Adipocyte (in vitro differentiated cells): ENCODE data around the gene WNK2.

ENCODE experiments used
- DNase-seq: peaks from one replicate; pipeline ENCODE4 v3.0.0-alpha.2; 2015; ENCODE audit warnings: low read depth
- H3K27me3 ChIP-seq: replicated peaks from 2 replicates; pipeline ENCODE4 v1.7.0; 2013; ENCODE audit warnings: mild to moderate bottlenecking, low read length, moderate library complexity; ENCODE audit not compliant: control insufficient read depth, insufficient read depth
- H3K36me3 ChIP-seq: 2 replicates; pipeline ENCODE4 v1.7.0; 2013; ENCODE audit warnings: low read length, mild to moderate bottlenecking, moderate library complexity; ENCODE audit not compliant: control insufficient read depth, insufficient read depth, severe bottlenecking
- H3K4me1 ChIP-seq: 2 replicates; pipeline ENCODE4 v1.7.0; 2013; ENCODE audit warnings: mild to moderate bottlenecking, low read length, moderate library complexity; ENCODE audit not compliant: control insufficient read depth, insufficient read depth
- H3K4me3 ChIP-seq: 2 replicates; pipeline ENCODE4 v1.7.0; 2013; ENCODE audit warnings: mild to moderate bottlenecking, low read length, moderate library complexity
- H3K9ac ChIP-seq: 2 replicates; pipeline ENCODE4 v1.7.0; 2013; ENCODE audit warnings: mild to moderate bottlenecking, low read length, moderate library complexity
- H3K9me3 ChIP-seq: 2 replicates; pipeline ENCODE4 v1.7.0; 2013; ENCODE audit warnings: mild to moderate bottlenecking, low read length, moderate library complexity; ENCODE audit not compliant: control insufficient read depth

The WNK2 gene

GRCh38 chr9:93254806-93255493, 71.0 kb downstream of the WNK2 start:
- no peak for DNase-seq
- Histone ChIP-seq H3K4me1 (no peaks in the 10 kb centered on the region), H3K9me3 (no peaks in the 10 kb centered on the region), H3K4me3 (no peak overlapping the region), H3K36me3 (no peaks in the 10 kb centered on the region), H3K9ac (no peak overlapping the region), H3K27me3 (peaks cover 31% of the 10 kb centered on the region)

GRCh38 chr9:93255494-93255867, 71.5 kb downstream of the WNK2 start:
- H3K9me3 ChIP-seq: no peaks in the 10 kb centered on the region
- no peaks in the 10 kb centered on the region for H3K4me1 ChIP-seq
- no peak for DNase-seq
- no peaks in the 10 kb centered on the region for H3K36me3 ChIP-seq
- no peak overlapping the region for H3K9ac ChIP-seq
- H3K27me3 ChIP-seq: peaks cover 31% of the 10 kb centered on the region
- no peak overlapping the region for H3K4me3 ChIP-seq

GRCh38 chr9:93255994-93256877, 72.3 kb downstream of the WNK2 start:
- Histone ChIP-seq H3K36me3 (no peaks in the 10 kb centered on the region), H3K9me3 (no peaks in the 10 kb centered on the region), H3K4me1 (no peaks in the 10 kb centered on the region), H3K27me3 (peaks cover 32% of the 10 kb centered on the region), H3K4me3 (no peak overlapping the region), H3K9ac (no peak overlapping the region)
- no peak for DNase-seq

GRCh38 chr9:93256878-93257807, 73.2 kb downstream of the WNK2 start:
- no peak for DNase-seq
- Histone ChIP-seq H3K9me3 (no peaks in the 10 kb centered on the region), H3K4me3 (no peak overlapping the region), H3K4me1 (no peaks in the 10 kb centered on the region), H3K36me3 (no peaks in the 10 kb centered on the region), H3K9ac (no peak overlapping the region), H3K27me3 (peaks cover 33% of the 10 kb centered on the region)

GRCh38 chr9:93257808-93258331, 73.9 kb downstream of the WNK2 start:
- Histone ChIP-seq H3K9ac (no peak overlapping the region), H3K9me3 (no peaks in the 10 kb centered on the region), H3K4me3 (no peak overlapping the region), H3K27me3 (peaks cover 30% of the 10 kb centered on the region), H3K4me1 (no peaks in the 10 kb centered on the region), H3K36me3 (no peaks in the 10 kb centered on the region)
- no peak for DNase-seq

DNA sequence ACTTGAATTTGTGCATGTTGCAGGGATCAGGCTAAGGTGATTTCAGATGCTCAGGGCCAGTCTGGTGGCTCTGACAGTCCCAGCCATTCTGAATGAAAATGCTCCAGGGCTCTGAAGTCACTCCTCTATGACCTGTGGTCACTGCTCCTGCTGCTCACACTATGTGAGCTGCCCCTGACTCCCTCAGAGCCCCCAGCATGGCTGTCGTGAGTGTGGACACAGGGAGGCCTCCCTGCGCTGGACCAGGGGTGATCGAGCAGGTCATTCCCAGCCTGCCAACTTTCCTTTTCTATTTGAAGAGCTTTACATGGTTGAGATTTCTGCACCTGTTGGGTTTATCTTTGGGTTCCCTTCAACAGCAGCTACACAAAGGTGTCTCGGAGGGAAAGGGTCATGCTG, 74.5 kb downstream of the WNK2 start:
- Histone ChIP-seq H3K36me3 (no peaks in the 10 kb centered on the region), H3K9me3 (no peaks in the 10 kb centered on the region), H3K27me3 (peaks cover 28% of the 10 kb centered on the region), H3K9ac (no peak overlapping the region), H3K4me1 (no peaks in the 10 kb centered on the region), H3K4me3 (no peak overlapping the region)
- no peak for DNase-seq

DNA sequence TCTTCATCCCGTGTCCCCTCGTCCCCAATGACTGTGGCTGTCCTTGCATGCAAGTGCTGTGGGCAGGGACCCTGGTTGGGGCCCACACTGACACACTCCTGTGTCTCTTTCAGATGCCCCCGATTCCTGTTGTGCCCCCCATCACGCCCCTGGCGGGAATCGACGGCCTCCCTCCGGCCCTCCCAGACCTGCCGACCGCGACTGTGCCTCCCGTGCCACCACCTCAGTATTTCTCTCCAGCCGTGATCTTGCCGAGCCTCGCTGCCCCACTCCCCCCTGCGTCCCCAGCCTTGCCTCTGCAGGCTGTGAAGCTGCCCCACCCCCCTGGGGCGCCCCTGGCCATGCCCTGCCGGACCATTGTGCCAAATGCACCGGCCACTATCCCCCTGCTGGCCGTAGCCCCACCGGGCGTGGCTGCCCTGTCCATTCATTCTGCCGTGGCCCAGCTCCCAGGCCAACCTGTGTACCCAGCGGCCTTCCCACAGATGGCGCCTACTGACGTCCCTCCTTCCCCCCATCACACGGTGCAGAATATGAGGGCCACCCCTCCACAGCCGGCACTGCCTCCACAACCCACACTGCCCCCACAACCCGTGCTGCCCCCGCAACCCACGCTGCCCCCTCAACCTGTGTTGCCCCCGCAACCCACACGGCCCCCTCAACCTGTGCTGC, 75.0 kb downstream of the WNK2 start:
- Histone ChIP-seq H3K4me3 (no peak overlapping the region), H3K4me1 (no peaks in the 10 kb centered on the region), H3K9ac (no peak overlapping the region), H3K27me3 (peaks cover 28% of the 10 kb centered on the region), H3K9me3 (no peaks in the 10 kb centered on the region), H3K36me3 (no peaks in the 10 kb centered on the region)
- DNase-seq: no peak

DNA sequence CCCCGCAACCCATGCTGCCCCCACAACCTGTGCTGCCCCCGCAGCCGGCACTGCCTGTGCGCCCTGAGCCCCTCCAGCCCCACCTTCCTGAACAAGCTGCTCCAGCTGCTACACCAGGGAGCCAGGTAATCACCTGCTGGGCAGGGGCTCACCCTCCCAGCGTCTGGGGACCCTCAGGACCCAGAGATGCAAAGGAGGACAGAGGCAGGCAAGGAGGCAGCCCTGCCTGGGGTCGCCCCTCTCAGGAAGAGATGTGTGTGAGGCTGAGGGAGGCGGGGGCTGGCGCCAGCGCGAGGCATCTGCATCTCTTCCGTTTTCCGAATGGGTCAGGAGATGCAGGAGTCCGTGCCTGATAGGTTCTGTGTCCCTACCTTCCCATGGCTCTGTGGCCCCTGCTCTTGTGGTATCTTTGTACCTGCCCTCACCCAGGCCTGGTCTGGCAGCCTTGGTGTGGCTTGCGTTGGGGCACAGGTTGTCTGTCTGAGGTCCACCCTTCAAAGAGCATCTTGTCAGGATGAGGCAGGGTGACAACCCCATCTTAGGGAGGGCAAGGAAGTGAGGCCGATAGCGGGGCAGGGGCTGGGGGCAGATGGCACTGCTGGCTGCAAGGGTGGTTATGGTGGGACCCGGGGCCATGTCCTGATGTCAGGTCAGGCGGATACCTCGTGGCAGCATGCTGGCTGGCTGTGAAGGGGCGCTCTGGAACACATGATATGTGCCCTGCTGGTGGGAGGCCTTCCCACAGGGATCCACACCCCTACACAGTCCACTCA, 75.7 kb downstream of the WNK2 start:
- Histone ChIP-seq H3K9me3 (no peaks in the 10 kb centered on the region), H3K4me1 (no peaks in the 10 kb centered on the region), H3K36me3 (no peaks in the 10 kb centered on the region), H3K4me3 (no peak overlapping the region), H3K27me3 (peaks cover 28% of the 10 kb centered on the region), H3K9ac (no peak overlapping the region)
- no peak for DNase-seq

DNA sequence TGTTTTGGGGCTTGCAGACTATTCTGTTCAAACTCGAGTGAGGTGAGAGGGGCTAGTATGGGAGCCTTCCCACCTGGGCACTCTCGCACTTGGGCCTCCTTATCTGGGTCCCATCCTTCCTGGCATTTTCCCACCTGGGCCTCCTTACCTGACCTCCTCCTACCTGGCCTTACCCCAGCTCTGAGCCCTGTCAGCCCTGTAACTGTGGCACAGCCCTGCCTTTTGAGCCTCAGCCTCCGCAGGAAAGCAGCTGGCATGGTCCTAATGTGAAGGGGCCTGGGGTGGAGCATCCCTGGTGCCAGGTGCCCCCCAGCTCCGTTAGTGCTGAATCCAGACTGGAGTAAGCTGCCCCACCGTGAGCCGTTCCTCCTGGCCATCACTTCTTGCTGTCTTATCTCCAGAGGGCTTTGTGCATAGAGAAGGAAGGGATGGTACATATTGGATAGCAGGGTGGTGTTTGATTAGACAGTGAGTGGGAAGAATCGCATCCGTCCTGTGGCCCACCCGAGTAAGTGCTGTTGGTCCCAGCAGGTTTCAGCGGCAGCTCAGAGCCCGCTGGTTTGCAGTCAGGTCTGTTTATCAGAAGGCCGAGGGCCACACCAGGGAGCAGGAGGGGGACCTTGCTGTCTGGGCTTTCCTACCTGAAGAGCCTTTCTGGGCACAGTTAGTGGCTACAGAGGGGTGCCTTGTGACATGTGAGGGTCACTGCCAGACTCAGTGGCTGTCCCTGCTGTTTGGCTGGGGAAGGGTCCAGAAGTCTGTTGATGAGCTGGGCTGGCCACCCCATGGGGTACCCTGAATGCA, 76.5 kb downstream of the WNK2 start:
- Histone ChIP-seq H3K27me3 (peaks cover 28% of the 10 kb centered on the region), H3K4me1 (no peaks in the 10 kb centered on the region), H3K9me3 (no peaks in the 10 kb centered on the region), H3K36me3 (no peaks in the 10 kb centered on the region), H3K4me3 (no peak overlapping the region), H3K9ac (no peak overlapping the region)
- no peak for DNase-seq
